HepG2 (cell line): ENCODE data around the gene KCNS1. TPM values are rescaled to one million over a fixed set of nuclear protein-coding genes. Genes with fewer than 3 reads are reported as not detected.

Source experiments
- ATAC-seq: fragments of 200-7000 bp; cut with Tn5 transposase; 3 replicates; pipeline ENCODE4 v1.9.1; 2020; ENCODE audit warnings: mild to moderate bottlenecking, moderate library complexity
- BruUV-seq: library from RNA; stranded (reverse); fragments of 400-500 nt; replicated peaks from 2 replicates; lab custom pipeline; 2021; lab: Mats Ljungman, UMichigan
- CTCF ChIA-PET: fragments of 300-600 bp; formaldehyde crosslinking; extraction: SDS; loops from one replicate; lab custom pipeline; 2021; ENCODE audit warnings: low total read pairs, inconsistent platforms, low intra/inter-chr PET ratio; lab: Yijun Ruan, JAX
- POLR2A ChIA-PET: fragments of 350-600 bp; sonication (Branson Sonifier 250); formaldehyde crosslinking; loops from one replicate; lab custom pipeline; 2020; ENCODE audit warnings: antibody characterized with exemption, inconsistent platforms; lab: Yijun Ruan, JAX
- DNase-seq: peaks from one replicate; pipeline ENCODE4 v3.0.0-alpha.2; 2015; ENCODE audit warnings: low spot score
- FAIRE-seq: peaks from 3 replicates; lab custom pipeline; 2011; peaks lifted over from hg19 to GRCh38; lab: Jason Lieb, UNC
- H2AFZ ChIP-seq: one replicate; pipeline ENCODE4 v1.6.1; 2011; ENCODE audit warnings: low read length, inconsistent platforms
- H3K27ac ChIP-seq: fragments of 300-600 bp; 3 replicates; pipeline ENCODE4 v1.8.0; 2011; ENCODE audit warnings: mixed run types, mild to moderate bottlenecking, mixed read lengths, low read length, inconsistent platforms; ENCODE audit not compliant: insufficient read depth; ENCODE audit errors: extremely low read length
- H3K27me3 ChIP-seq, 2 experiments: fragments of 200-600 bp in 1 of 2; 2 replicates in 1 of 2; 3 replicates in 1 of 2; pipeline versions ENCODE4 v1.6.0 to v1.8.0; 2011; ENCODE audit warnings: low read length in 2 of 2, mild to moderate bottlenecking in 2 of 2, moderate library complexity in 2 of 2, inconsistent platforms in 1 of 2; ENCODE audit not compliant: insufficient read depth in 2 of 2, control insufficient read depth in 1 of 2
- H3K36me3 ChIP-seq, 2 experiments: fragments of 200-600 bp in 1 of 2; replicated peaks in 1 of 2; 2 replicates in 1 of 2; 3 replicates in 1 of 2; pipeline versions ENCODE4 v1.5.1 to v1.8.0; 2011; ENCODE audit warnings: low read length in 2 of 2, inconsistent platforms in 1 of 2; ENCODE audit not compliant: insufficient read depth in 2 of 2, control insufficient read depth in 1 of 2
- H3K4me1 ChIP-seq: 2 replicates; pipeline ENCODE4 v1.5.1; 2012; ENCODE audit warnings: low read length, inconsistent platforms; ENCODE audit not compliant: insufficient read depth
- H3K4me2 ChIP-seq: 2 replicates; pipeline ENCODE4 v1.6.0; 2011; ENCODE audit warnings: low read depth, low read length, inconsistent platforms
- H3K4me3 ChIP-seq, 3 experiments: fragments of 200-600 bp in 1 of 3; sonication (generic), shearing (Covaris generic) in 1 of 3; replicated peaks in 1 of 3; 2 replicates each; pipeline ENCODE4 v1.5.1; 2011 to 2016; ENCODE audit warnings: low read length in 3 of 3, inconsistent platforms in 2 of 3, low read depth in 2 of 3, mild to moderate bottlenecking in 2 of 3, control low read depth in 1 of 3, mixed read lengths in 1 of 3; ENCODE audit not compliant: insufficient read depth in 1 of 3
- H3K79me2 ChIP-seq: one replicate; pipeline ENCODE4 v1.6.1; 2011; ENCODE audit warnings: low read length, inconsistent platforms; ENCODE audit not compliant: insufficient read depth
- H3K9ac ChIP-seq: 2 replicates; pipeline ENCODE4 v1.6.0; 2011; ENCODE audit warnings: mild to moderate bottlenecking, low read depth, low read length, inconsistent platforms; ENCODE audit not compliant: insufficient read depth
- H3K9me3 ChIP-seq: 2 replicates; pipeline ENCODE4 v1.5.1; 2012; ENCODE audit warnings: mild to moderate bottlenecking, low read length
- H4K20me1 ChIP-seq: 2 replicates; pipeline ENCODE4 v1.6.0; 2011; ENCODE audit warnings: inconsistent platforms, mild to moderate bottlenecking, low read length, moderate library complexity; ENCODE audit not compliant: insufficient read depth
- MXD4 ChIP-seq: IDR thresholded peaks from 2 replicates; pipeline ENCODE4 v1.6.1; 2016; ENCODE audit warnings: mild to moderate bottlenecking, missing biosample characterization, missing genetic modification reagents
- NONO ChIP-seq, 2 experiments: fragments of 450-650 bp in 1 of 2; sonication (generic) in 1 of 2; formaldehyde crosslinking in 1 of 2; IDR thresholded peaks in 1 of 2; conservative IDR thresholded peaks in 1 of 2; 2 replicates each; pipeline versions ENCODE4 v1.6.1 to v1.8.0; 2017 to 2022; ENCODE audit warnings: mild to moderate bottlenecking in 1 of 2, missing genetic modification reagents in 1 of 2, moderate library complexity in 1 of 2
- WGBS: methylation state at CpG from one replicate; pipeline ENCODE4 v1.1.6; 2017; ENCODE audit warnings: low lambda C conversion rate; 5-methylcytosine and 5-hydroxymethylcytosine counted together
- in situ Hi-C: cut with HindIII; loops from 2 replicates; pipeline ENCODE4 v1.10.0; 2017; ENCODE audit warnings: low pct_unique_long_range_greater_than_20kb; ENCODE audit not compliant: extremely low pct_ligation_motif_present
- intact Hi-C: fragments of 100-400 bp; cut with micrococcal nuclease; formaldehyde crosslinking; loops from one replicate; pipeline ENCODE4 v1.10.0; 2022; ENCODE audit not compliant: unreplicated experiment
- polyA plus RNA-seq, 8 experiments: library from polyadenylated mRNA; depleted of rRNA in 3 of 8; stranded (reverse) in 7 of 8; unstranded in 1 of 8; fragments of >200 nt; fragmentation: Illumina TruSeq in 4 of 8; extraction: Trizol in 4 of 8; gene quantifications; 2 replicates each; pipeline versions ENCODE4 v1.2.1 to v1.2.3, GENCODE V29; 2011 to 2016; ENCODE audit warnings: low read depth in 4 of 8, missing spikeins in 1 of 8, mixed read lengths in 1 of 8; ENCODE audit not compliant: insufficient read depth in 1 of 8
- total RNA-seq, 5 experiments: library from RNA; depleted of rRNA; stranded (reverse); fragments of >200 nt; fragmentation: Illumina TruSeq; extraction: Trizol; gene quantifications; 2 replicates each; pipeline ENCODE4 v1.2.3, GENCODE V29; 2016; ENCODE audit warnings: low read depth in 1 of 5

The KCNS1 gene
- total and polyA plus RNA-seq, 2 of the 13 experiments (the other 11 are each of a cell fraction or from before 2014, with no cell fraction given) = 0.03 TPM; not detected in 1

DNA sequence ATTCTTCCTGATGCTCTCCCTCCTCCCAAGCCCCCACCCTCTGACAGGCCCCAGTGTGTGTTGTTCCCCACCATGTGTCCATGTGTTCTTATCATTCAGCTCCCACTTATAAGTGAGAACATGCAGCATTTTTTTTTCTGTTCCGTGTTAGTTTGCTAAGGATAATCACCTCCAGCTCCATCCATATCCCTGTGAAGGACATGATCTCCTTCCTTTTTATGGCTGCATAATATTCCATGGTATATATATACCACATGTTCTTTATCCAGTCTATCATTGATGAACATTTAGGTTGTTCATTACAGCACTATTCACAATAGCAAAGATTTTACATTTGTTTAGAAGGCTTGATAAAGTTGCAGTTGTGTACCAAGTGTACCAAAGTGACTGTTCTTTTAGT is 57.9 kb downstream of the KCNS1 start:
- CTCF ChIA-PET = interaction anchor here (1.1 to 4.3 kb wide), 3 partner anchors 38 to 248 kb away, joined by 4 to 47 read pairs (median 18); no protein-coding TSS in a partner anchor
- in situ Hi-C loops = loop anchor here (10.0 kb wide), 1 partner anchor 52 kb away; no protein-coding TSS in a partner anchor

More for the DNA sequence above, 57.9 kb downstream of the KCNS1 start:
- intact Hi-C loops = no loop called here
- 95% methylated on average over 1 of the region's 1 CpG for WGBS
- DNase-seq = no peak
- ATAC-seq = no peak
- no peak overlapping the region for H3K4me2 ChIP-seq
- POLR2A ChIA-PET = no interaction called here
- no peaks in the 10 kb centered on the region for H3K9me3 ChIP-seq
- no peaks in the 10 kb centered on the region for H3K4me1 ChIP-seq
- H3K27me3 ChIP-seq = no peaks in the 10 kb centered on the region; a peak in 1 of 5 replicates
- no peak overlapping the region for H3K9ac ChIP-seq
- 0 out of 2 replicates have a peak, but pooled peaks cover 3% of the 10 kb centered on the region for H4K20me1 ChIP-seq
- no TSS peak for BruUV-seq
- H2AFZ ChIP-seq = no peak overlapping the region
- FAIRE-seq = no peak
- H3K4me3 ChIP-seq = no peak overlapping the region
- H3K79me2 ChIP-seq = no peaks in the 10 kb centered on the region
- peaks cover 0 to 2% of the 10 kb centered on the region in 2 experiments; a peak in 2 of 5 replicates for H3K36me3 ChIP-seq
- no peak for TF ChIP-seq NONO (IDR thresholded peaks at IDR 0.05)
- TF ChIP-seq NONO (CRISPR knock-in tag; conservative IDR thresholded peaks at IDR 0.05) = no peak
- no peak for TF ChIP-seq MXD4 (CRISPR knock-in tag)
- no peak overlapping the region for H3K27ac ChIP-seq

Other genes with a start within 250 kb of the KCNS1 start
- gene YWHAB, start 215.4 kb downstream of the KCNS1 start, total RNA-seq (2016; rRNA removed; fragmentation: Illumina TruSeq; extraction: Trizol) = 121 and 184 TPM in 2 replicates
- gene YWHAB, start 215.4 kb downstream of the KCNS1 start, polyA plus RNA-seq (2011; rRNA removed) = 64.0 and 77.2 TPM in 2 replicates
- 6.4 and 30.8 TPM in 2 replicates for gene PABPC1L, start 191.1 kb downstream of the KCNS1 start, total RNA-seq (2016; rRNA removed; fragmentation: Illumina TruSeq; extraction: Trizol)
- 252 and 283 TPM in 2 replicates for gene PABPC1L, start 191.1 kb downstream of the KCNS1 start, polyA plus RNA-seq (2011; rRNA removed)
- gene TOMM34, start 140.7 kb downstream of the KCNS1 start, total RNA-seq (2016; rRNA removed; fragmentation: Illumina TruSeq; extraction: Trizol) = 52.0 and 73.0 TPM in 2 replicates
- 36.2 and 38.3 TPM in 2 replicates for gene TOMM34, start 140.7 kb downstream of the KCNS1 start, polyA plus RNA-seq (2011; rRNA removed)
- gene STK4, start 134.6 kb downstream of the KCNS1 start, total RNA-seq (2016; rRNA removed; fragmentation: Illumina TruSeq; extraction: Trizol) = 38.3 and 61.4 TPM in 2 replicates
- gene STK4, start 134.6 kb downstream of the KCNS1 start, polyA plus RNA-seq (2011; rRNA removed) = 21.2 and 25.6 TPM in 2 replicates
- not detected in 2 replicates for gene WFDC5, start 14.0 kb upstream of the KCNS1 start, total RNA-seq (2016; rRNA removed; fragmentation: Illumina TruSeq; extraction: Trizol)
- not detected in 2 replicates for gene WFDC5, start 14.0 kb upstream of the KCNS1 start, polyA plus RNA-seq (2011; rRNA removed)
- not detected in 2 replicates for gene WFDC12, start 23.3 kb upstream of the KCNS1 start, total RNA-seq (2016; rRNA removed; fragmentation: Illumina TruSeq; extraction: Trizol)
- gene WFDC12, start 23.3 kb upstream of the KCNS1 start, polyA plus RNA-seq (2011; rRNA removed) = not detected in 2 replicates
- 0.22 TPM in 1 of 2 replicates, not detected in the other for gene PI3, start 73.8 kb upstream of the KCNS1 start, total RNA-seq (2016; rRNA removed; fragmentation: Illumina TruSeq; extraction: Trizol)
- gene PI3, start 73.8 kb upstream of the KCNS1 start, polyA plus RNA-seq (2011; rRNA removed) = not detected in 2 replicates
- not detected in 2 replicates for gene SEMG1, start 105.9 kb upstream of the KCNS1 start, total RNA-seq (2016; rRNA removed; fragmentation: Illumina TruSeq; extraction: Trizol)
- gene SEMG1, start 105.9 kb upstream of the KCNS1 start, polyA plus RNA-seq (2011; rRNA removed) = not detected in 2 replicates
- gene SEMG2, start 120.2 kb upstream of the KCNS1 start, total RNA-seq (2016; rRNA removed; fragmentation: Illumina TruSeq; extraction: Trizol) = not detected in 2 replicates
- gene SEMG2, start 120.2 kb upstream of the KCNS1 start, polyA plus RNA-seq (2011; rRNA removed) = not detected in 2 replicates
- gene SLPI, start 153.4 kb upstream of the KCNS1 start, total RNA-seq (2016; rRNA removed; fragmentation: Illumina TruSeq; extraction: Trizol) = not detected in 2 replicates
- gene SLPI, start 153.4 kb upstream of the KCNS1 start, polyA plus RNA-seq (2011; rRNA removed) = 0.13 TPM in 1 of 2 replicates, not detected in the other
- not detected in 2 replicates for gene RBPJL, start 205.7 kb upstream of the KCNS1 start, total RNA-seq (2016; rRNA removed; fragmentation: Illumina TruSeq; extraction: Trizol)
- gene RBPJL, start 205.7 kb upstream of the KCNS1 start, polyA plus RNA-seq (2011; rRNA removed) = not detected in 2 replicates
- not detected in 2 replicates for gene MATN4, start 207.2 kb upstream of the KCNS1 start, total RNA-seq (2016; rRNA removed; fragmentation: Illumina TruSeq; extraction: Trizol)
- 0.04 TPM in 1 of 2 replicates, not detected in the other for gene MATN4, start 207.2 kb upstream of the KCNS1 start, polyA plus RNA-seq (2011; rRNA removed)
- gene SDC4, start 247.3 kb upstream of the KCNS1 start, total RNA-seq (2016; rRNA removed; fragmentation: Illumina TruSeq; extraction: Trizol) = 36.0 and 65.1 TPM in 2 replicates
- 49.0 and 67.2 TPM in 2 replicates for gene SDC4, start 247.3 kb upstream of the KCNS1 start, polyA plus RNA-seq (2011; rRNA removed)